Liver (tissue), 9 donors: ENCODE results near the gene ZSCAN12. TPM values are rescaled to one million over a fixed set of nuclear protein-coding genes. Genes with fewer than 3 reads are reported as not detected.

Experiments used
- DNase-seq: peaks from one replicate; pipeline ENCODE4 v3.0.0-alpha.2; 2017; ENCODE audit warnings: low spot score
- H3K27ac ChIP-seq, 2 donors: one replicate each; pipeline ENCODE4 v1.7.0; 2013; ENCODE audit warnings: inconsistent platforms in 2 of 2, low read length in 2 of 2, control low read depth in 1 of 2, low read depth in 1 of 2, mild to moderate bottlenecking in 1 of 2
- H3K27me3 ChIP-seq, 4 donors: one replicate each; pipeline versions ENCODE4 v1.6.1 to v1.7.0; 2013; ENCODE audit warnings: low read length in 3 of 4, inconsistent platforms in 1 of 4, mild to moderate bottlenecking in 1 of 4, moderate library complexity in 1 of 4; ENCODE audit not compliant: control insufficient read depth in 4 of 4, insufficient read depth in 4 of 4
- H3K36me3 ChIP-seq, 4 donors: one replicate each; pipeline versions ENCODE4 v1.6.1 to v1.7.0; 2013; ENCODE audit warnings: low read length in 3 of 4, mild to moderate bottlenecking in 3 of 4, low read depth in 1 of 4, moderate library complexity in 1 of 4; ENCODE audit not compliant: control insufficient read depth in 4 of 4, insufficient read depth in 3 of 4
- H3K4me1 ChIP-seq, 4 donors: one replicate each; pipeline versions ENCODE4 v1.6.1 to v1.7.0; 2013; ENCODE audit warnings: low read length in 3 of 4, mild to moderate bottlenecking in 3 of 4, moderate library complexity in 1 of 4; ENCODE audit not compliant: control insufficient read depth in 4 of 4, insufficient read depth in 4 of 4
- H3K4me3 ChIP-seq, 3 donors: one replicate each; pipeline versions ENCODE4 v1.6.1 to v1.7.0; 2013; ENCODE audit warnings: low read length in 3 of 3, control low read depth in 1 of 3, low read depth in 1 of 3, mild to moderate bottlenecking in 1 of 3
- H3K9ac ChIP-seq, 2 donors: one replicate each; pipeline ENCODE4 v1.7.0; 2013; ENCODE audit warnings: low read length in 2 of 2, mild to moderate bottlenecking in 2 of 2, moderate library complexity in 2 of 2, control low read depth in 1 of 2, low read depth in 1 of 2
- H3K9me3 ChIP-seq, 4 donors: one replicate each; pipeline versions ENCODE4 v1.6.1 to v1.7.0; 2013; ENCODE audit warnings: low read length in 3 of 4; ENCODE audit not compliant: control insufficient read depth in 4 of 4
- ATF3 ChIP-seq: IDR thresholded peaks from 2 replicates; pipeline ENCODE4 v1.6.1; 2016; ENCODE audit warnings: antibody characterized with exemption
- CTCF ChIP-seq: fragments of 150-350 bp; IDR thresholded peaks from 2 replicates; pipeline ENCODE4 v1.5.1; 2017; ENCODE audit warnings: improper control_type of control experiment, low read depth, low read length; ENCODE audit not compliant: missing input control
- EGR1 ChIP-seq, 2 donors: IDR thresholded peaks; 2 replicates each; pipeline ENCODE4 v1.6.1; 2016 to 2018; ENCODE audit warnings: antibody characterized with exemption in 2 of 2, low read depth in 2 of 2
- FOXA1 ChIP-seq: IDR thresholded peaks from 2 replicates; pipeline ENCODE4 v1.6.1; 2016; ENCODE audit warnings: antibody characterized with exemption
- FOXA2 ChIP-seq: IDR thresholded peaks from 2 replicates; pipeline ENCODE4 v1.6.1; 2016; ENCODE audit warnings: antibody characterized with exemption
- GABPA ChIP-seq, 2 donors: IDR thresholded peaks in 1 of 2; conservative IDR thresholded peaks in 1 of 2; 2 replicates each; pipeline ENCODE4 v1.6.1; 2016; ENCODE audit warnings: antibody characterized with exemption in 2 of 2, mild to moderate bottlenecking in 1 of 2, moderate library complexity in 1 of 2
- HNF4A ChIP-seq, 2 donors: conservative IDR thresholded peaks; 2 replicates each; pipeline ENCODE4 v1.6.1; 2016; ENCODE audit warnings: antibody characterized with exemption in 2 of 2, mild to moderate bottlenecking in 2 of 2
- HNF4G ChIP-seq: IDR thresholded peaks from 2 replicates; pipeline ENCODE4 v1.6.1; 2016; ENCODE audit warnings: antibody characterized with exemption
- JUND ChIP-seq, 2 donors: IDR thresholded peaks; 2 replicates each; pipeline ENCODE4 v1.6.1; 2016; ENCODE audit warnings: antibody characterized with exemption in 2 of 2
- MAX ChIP-seq: IDR thresholded peaks from 2 replicates; pipeline ENCODE4 v1.6.1; 2016; ENCODE audit warnings: antibody characterized with exemption
- NR2F2 ChIP-seq: IDR thresholded peaks from 2 replicates; pipeline ENCODE4 v1.6.1; 2016; ENCODE audit warnings: antibody characterized with exemption
- RAD21 ChIP-seq, 2 donors: IDR thresholded peaks; 2 replicates each; pipeline ENCODE4 v1.6.1; 2016; ENCODE audit warnings: antibody characterized with exemption in 2 of 2, mild to moderate bottlenecking in 2 of 2
- REST ChIP-seq: IDR thresholded peaks from 2 replicates; pipeline ENCODE4 v1.6.1; 2016; ENCODE audit warnings: antibody characterized with exemption, mild to moderate bottlenecking
- RXRA ChIP-seq, 2 donors: IDR thresholded peaks; 2 replicates each; pipeline ENCODE4 v1.6.1; 2017 to 2018; ENCODE audit warnings: antibody characterized with exemption in 2 of 2, mild to moderate bottlenecking in 1 of 2
- SP1 ChIP-seq: IDR thresholded peaks from 2 replicates; pipeline ENCODE4 v1.6.1; 2018; ENCODE audit warnings: antibody characterized with exemption, mild to moderate bottlenecking
- TAF1 ChIP-seq: conservative IDR thresholded peaks from 2 replicates; pipeline ENCODE4 v1.6.1; 2016; ENCODE audit warnings: antibody characterized with exemption, mild to moderate bottlenecking
- YY1 ChIP-seq: IDR thresholded peaks from 2 replicates; pipeline ENCODE4 v1.6.1; 2016; ENCODE audit warnings: antibody characterized with exemption, mild to moderate bottlenecking
- ZBTB33 ChIP-seq: IDR thresholded peaks from 2 replicates; pipeline ENCODE4 v1.6.1; 2016; ENCODE audit warnings: antibody characterized with exemption
- WGBS: extraction: QIAGEN DNeasy Blood & Tissue Kit; methylation state at CpG from one replicate; pipeline ENCODE4 v1.1.7; 2013; 5-methylcytosine and 5-hydroxymethylcytosine counted together
- polyA plus RNA-seq, 2 donors: library from polyadenylated mRNA; stranded (reverse) in 1 of 2; unstranded in 1 of 2; fragments of 200-250 nt in 1 of 2; fragments of >200 nt in 1 of 2; fragmentation: Nextera tagmentation in 1 of 2; extraction: Ambion mirVana in 1 of 2; gene quantifications; one replicate each; pipeline versions ENCODE4 v1.2.1 to v1.2.3, GENCODE V29; 2013 to 2015
- total RNA-seq, 2 donors: library from RNA; depleted of rRNA; stranded (reverse); fragments of >200 nt; gene quantifications; one replicate each; pipeline ENCODE4 v1.2.3, GENCODE V29; 2014
- donor health status: healthy.
- donor health status: healthy.
- donor health status: healthy.
- donor health status: healthy.
- donor health status: healthy.

Gene ZSCAN12
- total and polyA plus RNA-seq, 4 donors = 0.46 to 3.9 (median 2.0) TPM

- no peaks in the 10 kb centered on the region for H3K9me3 ChIP-seq
- no peaks in the 10 kb centered on the region for H3K36me3 ChIP-seq
- H3K27ac ChIP-seq = no peak overlapping the region
- no peak for TF ChIP-seq SP1
- no peak for TF ChIP-seq MAX
- no peak for TF ChIP-seq EGR1 (IDR thresholded peaks at IDR 0.05; ENCODE audit: low read depth in 2 of 2)
- TF ChIP-seq HNF4G = no peak
- no peak for TF ChIP-seq FOXA1
- TF ChIP-seq JUND (IDR thresholded peaks at IDR 0.05) = no peak
- no peak for TF ChIP-seq HNF4A (conservative IDR thresholded peaks at IDR 0.05)
- no peak for TF ChIP-seq REST
- TF ChIP-seq RXRA (IDR thresholded peaks at IDR 0.05) = no peak
- TF ChIP-seq YY1 = no peak
- no peak for TF ChIP-seq CTCF
- TF ChIP-seq ATF3 = no peak
- no peak for TF ChIP-seq GABPA (IDR thresholded peaks at IDR 0.05 in 1 of 2, conservative IDR thresholded peaks at IDR 0.05 in 1 of 2)
- TF ChIP-seq NR2F2 = no peak
- TF ChIP-seq FOXA2 = no peak
- no peak for TF ChIP-seq TAF1
- TF ChIP-seq RAD21 (IDR thresholded peaks at IDR 0.05) = no peak
- TF ChIP-seq ZBTB33 = no peak
- 79% methylated on average over 2 of the region's 2 CpGs for WGBS
- no peak for DNase-seq
- H3K4me1 ChIP-seq = peaks cover 4 to 33% (median 25%) of the 10 kb centered on the region in 4 donors
- H3K9ac ChIP-seq = no peak overlapping the region
- no peak overlapping the region for H3K4me3 ChIP-seq
- no peaks in the 10 kb centered on the region for H3K27me3 ChIP-seq
Measured at GRCh38 chr6:28351493-28351925, 48.0 kb downstream of the ZSCAN12 start.
